Esophagus muscularis mucosa (tissue), 4 donors: ENCODE measurements around the gene SLX4IP.

ENCODE experiments used
- CTCF ChIP-seq, 3 experiments: fragments of 200-600 bp in 2 of 3; fragments of 450-650 bp in 1 of 3; sonication (generic) in 2 of 3; IDR thresholded peaks; one replicate each; pipeline ENCODE4 v1.5.1; 2017 to 2019; ENCODE audit warnings: antibody characterized with exemption in 3 of 3, mild to moderate bottlenecking in 2 of 3, moderate library complexity in 1 of 3
- EP300 ChIP-seq: sonication (generic); formaldehyde crosslinking; IDR thresholded peaks from one replicate; pipeline ENCODE4 v1.6.1; 2017; ENCODE audit warnings: antibody characterized with exemption
- POLR2AphosphoS5 ChIP-seq, 2 donors: sonication (generic); formaldehyde crosslinking; IDR thresholded peaks; one replicate each; pipeline ENCODE4 v1.6.1; 2017; ENCODE audit warnings: antibody characterized with exemption in 2 of 2

- TF ChIP-seq CTCF (IDR thresholded peaks at IDR 0.05) (no peak), POLR2AphosphoS5 (IDR thresholded peaks at IDR 0.05) (no peak), EP300 (no peak)
Measured at GRCh38 chr20:10568032-10568431, 132.9 kb downstream of the SLX4IP start.
